IPS DF 6.9 (cell line): ENCODE measurements around the gene COLEC12.

Experiments
- DNase-seq: peaks from one replicate; pipeline ENCODE4 v3.0.0-alpha.2; 2013; ENCODE audit warnings: low read depth, low spot score
- H3K27ac ChIP-seq: one replicate; pipeline ENCODE4 v1.5.1; 2013; ENCODE audit warnings: low read length, control low read depth
- H3K27me3 ChIP-seq: 2 replicates; pipeline ENCODE4 v1.6.1; 2013; ENCODE audit warnings: mild to moderate bottlenecking, low read length; ENCODE audit not compliant: control insufficient read depth, insufficient read depth
- H3K36me3 ChIP-seq: 2 replicates; pipeline ENCODE4 v1.6.1; 2013; ENCODE audit warnings: low read length; ENCODE audit not compliant: control insufficient read depth, insufficient read depth
- H3K4me1 ChIP-seq: 2 replicates; pipeline ENCODE4 v1.6.1; 2013; ENCODE audit warnings: low read length; ENCODE audit not compliant: control insufficient read depth, insufficient read depth
- H3K4me3 ChIP-seq: 2 replicates; pipeline ENCODE4 v1.5.1; 2013; ENCODE audit warnings: mild to moderate bottlenecking, low read length
- H3K9me3 ChIP-seq: 2 replicates; pipeline ENCODE4 v1.6.1; 2013; ENCODE audit warnings: low read length, inconsistent platforms; ENCODE audit not compliant: control insufficient read depth, insufficient read depth
- WGBS: extraction: QIAGEN DNeasy Blood & Tissue Kit; methylation state at CpG from one replicate; pipeline ENCODE4 v1.1.7; 2013; ENCODE audit warnings: mixed read lengths, missing lambda C conversion rate; ENCODE audit not compliant: insufficient read length, insufficient coverage; 5-methylcytosine and 5-hydroxymethylcytosine counted together

COLEC12 gene

GRCh38 chr18:500632-501405 is at the start of gene COLEC12:
TSS of gene COLEC12 (minus strand) at chr18:500701. CDS start at chr18:500514, 187 bp downstream.
- H3K4me3 ChIP-seq, result peak within 1 kb of the TSS; percentile 60; the same call in 1 of the 2 replicates
- whole genome bisulfite sequencing, result no CpG with 5 or more reads among the region's 75 CpGs
- H3K9me3 ChIP-seq, result no peaks in the 10 kb centered on the region; the same call in 1 of the 2 replicates
- H3K27ac ChIP-seq, result no peak within 1 kb of the TSS
- H3K36me3 ChIP-seq, result no peaks in the 10 kb centered on the region
- peaks cover 27% of the 10 kb centered on the region for H3K27me3 ChIP-seq
- DNase-seq, result no peak
- no peaks in the 10 kb centered on the region for H3K4me1 ChIP-seq

- Histone ChIP-seq H3K36me3 (no peaks in the 10 kb centered on the region), H3K9me3 (no peaks in the 10 kb centered on the region), H3K27me3 (no peaks in the 10 kb centered on the region), H3K27ac (no peak overlapping the region), H3K4me3 (no peak overlapping the region), H3K4me1 (no peaks in the 10 kb centered on the region)
- WGBS, result no CpG with 5 or more reads among the region's 3 CpGs
- DNase-seq, result no peak
These were observed 49.5 kb upstream of the COLEC12 start for GRCh38 chr18:549967-550366.

- Histone ChIP-seq H3K4me1 (no peaks in the 10 kb centered on the region), H3K27me3 (no peaks in the 10 kb centered on the region), H3K36me3 (no peaks in the 10 kb centered on the region), H3K27ac (no peak overlapping the region), H3K4me3 (no peak overlapping the region), H3K9me3 (no peaks in the 10 kb centered on the region)
- no CpG with 5 or more reads among the region's 4 CpGs for WGBS
- no peak for DNase-seq
These were observed 43.1 kb upstream of the COLEC12 start for GRCh38 chr18:543447-544078.

- H3K27me3 ChIP-seq, result no peaks in the 10 kb centered on the region
- no peak for DNase-seq
- H3K36me3 ChIP-seq, result no peaks in the 10 kb centered on the region
- no peaks in the 10 kb centered on the region for H3K9me3 ChIP-seq
- H3K27ac ChIP-seq, result no peak overlapping the region
- no CpG with 5 or more reads among the region's 6 CpGs for WGBS
- H3K4me1 ChIP-seq, result no peaks in the 10 kb centered on the region
- no peak overlapping the region for H3K4me3 ChIP-seq
These were observed 33.6 kb upstream of the COLEC12 start for GRCh38 chr18:533995-534601.

GRCh38 chr18:532632-533031 is 32.1 kb upstream of the COLEC12 start:
- H3K9me3 ChIP-seq, result no peaks in the 10 kb centered on the region
- no peaks in the 10 kb centered on the region for H3K4me1 ChIP-seq
- H3K27ac ChIP-seq, result no peak overlapping the region
- H3K27me3 ChIP-seq, result no peaks in the 10 kb centered on the region
- H3K36me3 ChIP-seq, result no peaks in the 10 kb centered on the region
- no peak overlapping the region for H3K4me3 ChIP-seq
- no peak for DNase-seq

GRCh38 chr18:532018-532417 is 31.5 kb upstream of the COLEC12 start:
- H3K27me3 ChIP-seq, result no peaks in the 10 kb centered on the region
- H3K27ac ChIP-seq, result no peak overlapping the region
- no peak for DNase-seq
- WGBS, result no CpG with 5 or more reads among the region's 4 CpGs
- H3K9me3 ChIP-seq, result no peaks in the 10 kb centered on the region
- H3K4me1 ChIP-seq, result no peaks in the 10 kb centered on the region
- H3K36me3 ChIP-seq, result no peaks in the 10 kb centered on the region
- no peak overlapping the region for H3K4me3 ChIP-seq

- Histone ChIP-seq H3K4me3 (no peak overlapping the region), H3K4me1 (no peaks in the 10 kb centered on the region), H3K9me3 (no peaks in the 10 kb centered on the region), H3K27me3 (no peaks in the 10 kb centered on the region), H3K36me3 (no peaks in the 10 kb centered on the region), H3K27ac (no peak overlapping the region)
- no peak for DNase-seq
- no CpG with 5 or more reads among the region's 1 CpG for WGBS
These were observed 26.6 kb upstream of the COLEC12 start for GRCh38 chr18:527146-527545.

- H3K36me3 ChIP-seq, result no peaks in the 10 kb centered on the region
- H3K4me1 ChIP-seq, result no peaks in the 10 kb centered on the region
- H3K27me3 ChIP-seq, result no peaks in the 10 kb centered on the region
- WGBS, result no CpG with 5 or more reads among the region's 2 CpGs
- no peak overlapping the region for H3K27ac ChIP-seq
- H3K9me3 ChIP-seq, result no peaks in the 10 kb centered on the region
- DNase-seq, result no peak
- no peak overlapping the region for H3K4me3 ChIP-seq
These were observed 26.2 kb upstream of the COLEC12 start for GRCh38 chr18:526681-527080.

- WGBS, result no CpG with 5 or more reads among the region's 6 CpGs
- Histone ChIP-seq H3K27me3 (no peaks in the 10 kb centered on the region), H3K36me3 (no peaks in the 10 kb centered on the region), H3K9me3 (no peaks in the 10 kb centered on the region), H3K27ac (no peak overlapping the region), H3K4me1 (no peaks in the 10 kb centered on the region), H3K4me3 (no peak overlapping the region)
- no peak for DNase-seq
These were observed 24.7 kb upstream of the COLEC12 start for GRCh38 chr18:525036-525797.

GRCh38 chr18:524466-524865 is 24.0 kb upstream of the COLEC12 start:
- Histone ChIP-seq H3K9me3 (no peaks in the 10 kb centered on the region), H3K4me3 (no peak overlapping the region), H3K27me3 (no peaks in the 10 kb centered on the region), H3K36me3 (no peaks in the 10 kb centered on the region), H3K27ac (no peak overlapping the region), H3K4me1 (no peaks in the 10 kb centered on the region)
- DNase-seq, result no peak
